Stomach (tissue), 4 donors: ENCODE results near the gene MYL7.

Experiments
- CTCF ChIP-seq, 7 experiments: fragments of 450-650 bp in 4 of 7; fragments of 200-600 bp in 3 of 7; sonication (generic) in 3 of 7; IDR thresholded peaks; one replicate each; pipeline ENCODE4 v1.5.1; 2016 to 2019; ENCODE audit warnings: antibody characterized with exemption in 7 of 7, control low read depth in 2 of 7, mild to moderate bottlenecking in 1 of 7
- POLR2A ChIP-seq, 4 donors: fragments of 450-650 bp; IDR thresholded peaks; one replicate each; pipeline ENCODE4 v1.6.1; 2016; ENCODE audit warnings: antibody characterized with exemption in 4 of 4, control low read depth in 2 of 4, mild to moderate bottlenecking in 1 of 4, moderate library complexity in 1 of 4
- POLR2AphosphoS5 ChIP-seq, 3 donors: sonication (generic); formaldehyde crosslinking; IDR thresholded peaks; one replicate each; pipeline ENCODE4 v1.6.1; 2016; ENCODE audit warnings: antibody characterized with exemption in 3 of 3

GRCh38 chr7:44185729-44186128, 44.6 kb upstream of the MYL7 start:
- TF ChIP-seq CTCF (IDR thresholded peaks at IDR 0.05) (no peak), POLR2AphosphoS5 (IDR thresholded peaks at IDR 0.05) (no peak), POLR2A (IDR thresholded peaks at IDR 0.05) (no peak)
